GM12878 (cell line): ENCODE data around the gene ABCG1. TPM values are rescaled to one million over a fixed set of nuclear protein-coding genes. Genes with fewer than 3 reads are reported as not detected.

Experiments used
- ATAC-seq: fragments of 200-7000 bp; cut with Tn5 transposase; 3 replicates; pipeline ENCODE4 v1.9.1; 2020; ENCODE audit warnings: mild to moderate bottlenecking, moderate library complexity
- BruUV-seq: library from RNA; stranded (reverse); fragments of 400-500 nt; replicated peaks from 2 replicates; lab custom pipeline; 2021; lab: Mats Ljungman, UMichigan
- CTCF ChIA-PET: fragments of 300-600 bp; sonication (Branson Sonifier 250); formaldehyde crosslinking; extraction: SDS; loops from one replicate; lab custom pipeline; 2021; ENCODE audit warnings: inconsistent platforms; lab: Yijun Ruan, JAX
- POLR2A ChIA-PET: fragments of 350-600 bp; formaldehyde crosslinking; extraction: SDS; loops from one replicate; lab custom pipeline; 2021; ENCODE audit warnings: inconsistent platforms; lab: Charles Lee
- RAD21 ChIA-PET: fragments of 300-600 bp; sonication (Branson Sonifier 250); formaldehyde crosslinking; loops from one replicate; lab custom pipeline; 2023; ENCODE audit warnings: antibody characterized with exemption; ENCODE audit not compliant: unreplicated experiment; lab: Charles Lee
- SMC1A ChIA-PET: fragments of 300-600 bp; sonication (Branson Sonifier 250); formaldehyde crosslinking; loops from one replicate; lab custom pipeline; 2023; ENCODE audit not compliant: unreplicated experiment, uncharacterized antibody; lab: Charles Lee
- DNase-seq: peaks from one replicate; pipeline ENCODE4 v3.0.0-alpha.2; 2011; ENCODE audit warnings: low read depth, low spot score
- FAIRE-seq: peaks from 3 replicates; lab custom pipeline; 2011; peaks lifted over from hg19 to GRCh38; lab: Jason Lieb, UNC
- H2AFZ ChIP-seq: 2 replicates; pipeline ENCODE4 v1.6.0; 2011; ENCODE audit warnings: low read depth, low read length, control low read depth; ENCODE audit not compliant: control insufficient read depth
- H3K27ac ChIP-seq: 2 replicates; pipeline ENCODE4 v1.5.1; 2011; ENCODE audit warnings: control low read depth; ENCODE audit not compliant: control insufficient read depth, insufficient read depth
- H3K27me3 ChIP-seq, 2 experiments: replicated peaks in 1 of 2; 2 replicates each; pipeline versions ENCODE4 v1.6.0 to v1.6.1; 2011; ENCODE audit warnings: low read length in 1 of 2; ENCODE audit not compliant: control insufficient read depth in 2 of 2, insufficient read depth in 2 of 2
- H3K36me3 ChIP-seq, 2 experiments: 2 replicates each; pipeline ENCODE4 v1.5.1; 2011; ENCODE audit warnings: low read length in 1 of 2; ENCODE audit not compliant: control insufficient read depth in 2 of 2, insufficient read depth in 2 of 2
- H3K4me1 ChIP-seq: 2 replicates; pipeline ENCODE4 v1.6.1; 2011; ENCODE audit warnings: mild to moderate bottlenecking, low read length, moderate library complexity, mixed read lengths; ENCODE audit not compliant: control insufficient read depth, insufficient read depth
- H3K4me2 ChIP-seq: 2 replicates; pipeline ENCODE4 v1.6.0; 2011; ENCODE audit warnings: control low read depth; ENCODE audit not compliant: control insufficient read depth, insufficient read depth
- H3K4me3 ChIP-seq: fragments of 200-600 bp; sonication (generic); 2 replicates; pipeline ENCODE4 v1.5.1; 2016
- H3K79me2 ChIP-seq: 2 replicates; pipeline ENCODE4 v1.6.0; 2011; ENCODE audit warnings: low read length; ENCODE audit not compliant: control insufficient read depth, insufficient read depth
- H3K9ac ChIP-seq: 2 replicates; pipeline ENCODE4 v1.8.0; 2011; ENCODE audit warnings: low read length, control low read depth, mixed read lengths; ENCODE audit not compliant: control insufficient read depth, insufficient read depth
- H3K9me3 ChIP-seq: replicated peaks from 3 replicates; pipeline ENCODE4 v1.5.1; 2011; ENCODE audit warnings: mild to moderate bottlenecking, low read length; ENCODE audit not compliant: control insufficient read depth, insufficient read depth
- H4K20me1 ChIP-seq: 2 replicates; pipeline ENCODE4 v1.6.0; 2011; ENCODE audit not compliant: control insufficient read depth, insufficient read depth
- BCL11A ChIP-seq: IDR thresholded peaks from 2 replicates; pipeline ENCODE4 v1.6.1; 2011; ENCODE audit warnings: low read depth, low read length
- BHLHE40 ChIP-seq, 2 experiments: fragments of 450-650 bp in 1 of 2; IDR thresholded peaks; 2 replicates each; pipeline ENCODE4 v1.6.1; 2011 to 2017; ENCODE audit warnings: low read depth in 2 of 2, borderline replicate concordance in 1 of 2, improper control_type of control experiment in 1 of 2, low read length in 1 of 2, mild to moderate bottlenecking in 1 of 2
- BRCA1 ChIP-seq: IDR thresholded peaks from 2 replicates; pipeline ENCODE4 v1.6.1; 2011; ENCODE audit warnings: low read depth, low read length, improper control_type of control experiment
- CBX5 ChIP-seq: sonication (generic); IDR thresholded peaks from 2 replicates; pipeline ENCODE4 v1.6.1; 2016; ENCODE audit warnings: low read depth, moderate library complexity, mild to moderate bottlenecking, inconsistent platforms
- EP300 ChIP-seq, 2 experiments: fragments of 150-350 bp in 1 of 2; IDR thresholded peaks; 2 replicates each; pipeline ENCODE4 v1.6.1; 2011 to 2012; ENCODE audit warnings: low read depth in 2 of 2, low read length in 2 of 2, borderline replicate concordance in 1 of 2, improper control_type of control experiment in 1 of 2, inconsistent platforms in 1 of 2; ENCODE audit not compliant: control insufficient read depth in 1 of 2
- IKZF2 ChIP-seq, 2 experiments: fragments of 450-650 bp; IDR thresholded peaks; 2 replicates each; pipeline ENCODE4 v1.6.1; 2017; ENCODE audit warnings: mild to moderate bottlenecking in 2 of 2, moderate library complexity in 2 of 2
- IRF3 ChIP-seq: fragments of 450-650 bp; IDR thresholded peaks from 2 replicates; pipeline ENCODE4 v1.6.1; 2014; ENCODE audit warnings: mild to moderate bottlenecking
- MEF2B ChIP-seq: fragments of 450-650 bp; IDR thresholded peaks from 2 replicates; pipeline ENCODE4 v1.6.1; 2018; ENCODE audit warnings: mild to moderate bottlenecking, moderate library complexity; ENCODE audit not compliant: partially characterized antibody, poor library complexity, severe bottlenecking
- NBN ChIP-seq: fragments of 450-650 bp; IDR thresholded peaks from 2 replicates; pipeline ENCODE4 v1.6.1; 2016
- NFIC ChIP-seq: IDR thresholded peaks from 2 replicates; pipeline ENCODE4 v1.6.1; 2012; ENCODE audit warnings: low read depth, mild to moderate bottlenecking, inconsistent platforms, low read length, moderate library complexity
- POLR2AphosphoS2 ChIP-seq: IDR thresholded peaks from 2 replicates; pipeline ENCODE4 v1.6.1; 2011; ENCODE audit warnings: low read depth, mild to moderate bottlenecking, low read length, improper control_type of control experiment, moderate library complexity
- RAD51 ChIP-seq: fragments of 450-650 bp; IDR thresholded peaks from 2 replicates; pipeline ENCODE4 v1.6.1; 2016; ENCODE audit warnings: moderate library complexity, mild to moderate bottlenecking, inconsistent platforms
- RB1 ChIP-seq: fragments of 450-650 bp; formaldehyde crosslinking; IDR thresholded peaks from 2 replicates; pipeline ENCODE4 v1.6.1; 2017; ENCODE audit warnings: mild to moderate bottlenecking, borderline replicate concordance
- RCOR1 ChIP-seq: conservative IDR thresholded peaks from 2 replicates; pipeline ENCODE4 v1.6.1; 2012; ENCODE audit warnings: low read depth, low read length, improper control_type of control experiment
- SIN3A ChIP-seq: IDR thresholded peaks from 2 replicates; pipeline ENCODE4 v1.6.1; 2012; ENCODE audit warnings: low read depth, low read length, improper control_type of control experiment
- SREBF1 ChIP-seq: IDR thresholded peaks from 2 replicates; pipeline ENCODE4 v1.6.1; 2012; ENCODE audit warnings: mild to moderate bottlenecking, low read length
- SRF ChIP-seq, 2 experiments: IDR thresholded peaks; 2 replicates each; pipeline ENCODE4 v1.6.1; 2011; ENCODE audit warnings: low read depth in 2 of 2, low read length in 2 of 2, mild to moderate bottlenecking in 1 of 2, moderate library complexity in 1 of 2
- SUZ12 ChIP-seq: fragments of 200-600 bp; sonication (generic); IDR thresholded peaks from one replicate; pipeline ENCODE4 v1.6.1; 2018; ENCODE audit warnings: antibody characterized with exemption, mild to moderate bottlenecking; ENCODE audit not compliant: unreplicated experiment
- ZBED1 ChIP-seq: IDR thresholded peaks from 2 replicates; pipeline ENCODE4 v1.6.1; 2016; ENCODE audit warnings: borderline replicate concordance
- ZNF207 ChIP-seq: fragments of 450-650 bp; IDR thresholded peaks from 2 replicates; pipeline ENCODE4 v1.6.1; 2014; ENCODE audit warnings: antibody characterized with exemption, mild to moderate bottlenecking, borderline replicate concordance
- WGBS: methylation state at CpG from one replicate; pipeline ENCODE4 v1.1.6; 2016; ENCODE audit warnings: low lambda C conversion rate; ENCODE audit not compliant: insufficient replicate concordance, insufficient coverage; ENCODE audit errors: missing lambda C conversion rate; 5-methylcytosine and 5-hydroxymethylcytosine counted together
- in situ Hi-C: fragments of 300-500 bp; cut with MboI; formaldehyde crosslinking; loops from 9 replicates; pipeline ENCODE4 v1.14.3; 2018; ENCODE audit warnings: mixed read lengths
- intact Hi-C: fragments of 100-400 bp; cut with micrococcal nuclease; formaldehyde crosslinking; loops from one replicate; pipeline ENCODE4 v1.14.2; 2022; ENCODE audit not compliant: unreplicated experiment
- polyA plus RNA-seq, 11 experiments: library from polyadenylated mRNA; depleted of rRNA in 4 of 11; unstranded in 6 of 11; stranded (reverse) in 5 of 11; fragments of >200 nt; fragmentation: Nextera tagmentation in 4 of 11; fragmentation: Illumina TruSeq in 1 of 11; extraction: Ambion mirVana in 4 of 11; extraction: Trizol in 1 of 11; gene quantifications; 1 replicate in 1 of 11; 2 replicates in 10 of 11; pipeline versions ENCODE4 v1.2.1 to v1.2.3, GENCODE V29; 2011 to 2016; ENCODE audit warnings: inconsistent platforms in 2 of 11, missing spikeins in 2 of 11, low read depth in 1 of 11
- total RNA-seq, 4 experiments: library from RNA; depleted of rRNA in 3 of 4; stranded (reverse); fragments of >200 nt in 3 of 4; fragmentation: Illumina TruSeq in 1 of 4; extraction: Trizol in 1 of 4; gene quantifications; 2 replicates each; pipeline versions ENCODE4 v1.2.1 to v1.2.3, GENCODE V29; 2013 to 2021

The ABCG1 gene
- total and polyA plus RNA-seq, 10 of the 15 experiments (the other 5 are each of a cell fraction or from before 2014, with no cell fraction given), result 0.59 to 19.3 (median 5.7) TPM

GRCh38 chr21:42223826-42224575, 5.1 kb downstream of the ABCG1 start:
- Histone ChIP-seq H3K9me3 (no peaks in the 10 kb centered on the region), H3K9ac (no peak overlapping the region), H3K4me3 (no peak overlapping the region), H3K36me3 (no peaks in the 10 kb centered on the region), H3K27me3 (no peaks in the 10 kb centered on the region), H3K4me1 (peaks cover 26% of the 10 kb centered on the region), H2AFZ (no peak overlapping the region), H3K4me2 (no peak overlapping the region), H3K27ac (no peak overlapping the region), H4K20me1 (no peaks in the 10 kb centered on the region), H3K79me2 (no peaks in the 10 kb centered on the region)
- WGBS, result 63% methylated on average over 15 of the region's 15 CpGs
- RAD21 ChIA-PET, result interaction anchor here (0.7 to 6.6 kb wide), 6 partner anchors 10 to 439 kb away, joined by 3 to 48 read pairs (median 7); no protein-coding TSS in a partner anchor
- intact Hi-C loops, result loop anchor here (10.0 kb wide), 1 partner anchor 859 kb away; the partner anchor contains the start of gene MX2
- CTCF ChIA-PET, result interaction anchor here (0.6 to 4.7 kb wide), 9 partner anchors 9 to 79 kb away, joined by 3 to 24 read pairs (median 4); no protein-coding TSS in a partner anchor
- DNase-seq (no peak), ATAC-seq (no peak), FAIRE-seq (no peak)
- no peak for TF ChIP-seq MEF2B
- no peak for TF ChIP-seq IKZF2 (IDR thresholded peaks at IDR 0.05)
- TF ChIP-seq BHLHE40 (IDR thresholded peaks at IDR 0.05; ENCODE audit: borderline replicate concordance in 1 of 2, low read depth in 2 of 2, low read length in 1 of 2), result no peak
- TF ChIP-seq ZBED1, result no peak
- no peak for TF ChIP-seq BRCA1
- no peak for TF ChIP-seq CBX5
- no peak for TF ChIP-seq POLR2AphosphoS2
- no peak for TF ChIP-seq SREBF1
- TF ChIP-seq RAD51, result no peak
- no peak for TF ChIP-seq ZNF207
- no peak for TF ChIP-seq RCOR1
- TF ChIP-seq EP300 (IDR thresholded peaks at IDR 0.05; ENCODE audit: borderline replicate concordance in 1 of 2, control insufficient read depth in 1 of 2, low read depth in 2 of 2, low read length in 2 of 2), result no peak
- no peak for TF ChIP-seq SUZ12
- no peak for TF ChIP-seq NBN
- TF ChIP-seq RB1, result no peak
- no peak for TF ChIP-seq BCL11A
- no peak for TF ChIP-seq SRF (IDR thresholded peaks at IDR 0.05; ENCODE audit: low read depth in 2 of 2, low read length in 2 of 2)
- TF ChIP-seq IRF3, result no peak
- TF ChIP-seq NFIC, result no peak
- no peak for TF ChIP-seq SIN3A
- SMC1A ChIA-PET, result interaction anchor here (0.6 to 7.5 kb wide), 8 partner anchors 10 to 251 kb away, joined by 3 to 43 read pairs (median 8); no protein-coding TSS in a partner anchor
- POLR2A ChIA-PET, result interaction anchor here (0.6 to 1.5 kb wide), 5 partner anchors 9 to 62 kb away, joined by 3 to 6 read pairs (median 4); no protein-coding TSS in a partner anchor
- in situ Hi-C loops, result loop anchor here (25.0 kb wide), 1 partner anchor 1463 kb away; no protein-coding TSS in a partner anchor
- BruUV-seq, result no TSS peak
